ENCODE measurements around the gene NAALADL1. TPM values are rescaled to one million over a fixed set of nuclear protein-coding genes. Genes with fewer than 3 reads are reported as not detected.
A peak's percentile ranks its signal among the peaks of the same experiment; 100 is the strongest.

The NAALADL1 gene
- total and polyA plus RNA-seq, 9 of the 15 experiments (the other 6 are each of a cell fraction or from before 2014, with no cell fraction given): 0.06 to 0.72 (median 0.22) TPM; not detected in 4

- no peak for TF ChIP-seq THRB (CRISPR knock-in tag; conservative IDR thresholded peaks at IDR 0.05)
- TF ChIP-seq ESRRB (CRISPR knock-in tag; IDR thresholded peaks at IDR 0.05; ENCODE audit: borderline replicate concordance): no peak
- peak; percentile 52; the same call in 1 of the 2 replicates for TF ChIP-seq RBFOX2 (IDR thresholded peaks at IDR 0.05; ENCODE audit: low read depth, low read length)
- peak; percentile 80 to 87 (median 83) for TF ChIP-seq CTCF (IDR thresholded peaks at IDR 0.05 in 2 of 3, conservative IDR thresholded peaks at IDR 0.05 in 1 of 3; ENCODE audit: insufficient read depth in 2 of 3, low read depth in 1 of 3, low read length in 3 of 3)
- no peak for TF ChIP-seq CBFB (CRISPR knock-in tag; IDR thresholded peaks at IDR 0.05)
- no peak for TF ChIP-seq PCBP2 (IDR thresholded peaks at IDR 0.05; ENCODE audit: low read depth, low read length, poor library complexity, severe bottlenecking)
- TF ChIP-seq ZKSCAN1 (IDR thresholded peaks at IDR 0.05; ENCODE audit: low read depth, low read length): no peak
- no peak for TF ChIP-seq NFRKB (IDR thresholded peaks at IDR 0.05; ENCODE audit: low read depth)
- TF ChIP-seq ZNF41 (CRISPR knock-in tag; conservative IDR thresholded peaks at IDR 0.05): no peak
- no peak for TF ChIP-seq DPF2 (IDR thresholded peaks at IDR 0.05)
- TF ChIP-seq MCM5 (IDR thresholded peaks at IDR 0.05; ENCODE audit: low read depth): no peak
- TF ChIP-seq SRSF3 (IDR thresholded peaks at IDR 0.05; ENCODE audit: insufficient read depth, low read length): no peak
- TF ChIP-seq MBD2 (IDR thresholded peaks at IDR 0.05; ENCODE audit: borderline replicate concordance, low read depth): no peak
- peak; percentile 13; the same call in 1 of the 2 replicates for TF ChIP-seq VEZF1 (CRISPR knock-in tag; IDR thresholded peaks at IDR 0.05)
- no peak for TF ChIP-seq PHF8 (IDR thresholded peaks at IDR 0.05; ENCODE audit: borderline replicate concordance, low read length)
- no peak for TF ChIP-seq THAP7 (CRISPR knock-in tag; IDR thresholded peaks at IDR 0.05)
- TF ChIP-seq NFE2L1 (tag; IDR thresholded peaks at IDR 0.05; ENCODE audit: borderline replicate concordance, low read depth): no peak
- no peak for TF ChIP-seq HBP1 (CRISPR knock-in tag; IDR thresholded peaks at IDR 0.05)
- no peak for TF ChIP-seq SREBF2 (CRISPR knock-in tag; IDR thresholded peaks at IDR 0.05)
- TF ChIP-seq ZNF133 (CRISPR knock-in tag; IDR thresholded peaks at IDR 0.05): no peak
- no peak for TF ChIP-seq MYNN (IDR thresholded peaks at IDR 0.05)
- no peak for TF ChIP-seq MYNN (CRISPR knock-in tag; IDR thresholded peaks at IDR 0.05)
Observed at GRCh38 chr11:65078151-65078550, 19.8 kb upstream of the NAALADL1 start (continued).

Measured in K562 (cell line).